HG03571 (cell line): ENCODE data around the gene PARD3.
"Not testable (repeated sequence)": the region's sequence is repeated elsewhere in the genome, so short reads cannot be mapped to it uniquely, and the experiment has no call there.

Experiments used
- ATAC-seq: cut with Tn5 transposase; IDR thresholded peaks from one replicate; pipeline ENCODE4 v1.9.1; 2021; ENCODE audit not compliant: unreplicated experiment

Gene PARD3

DNA sequence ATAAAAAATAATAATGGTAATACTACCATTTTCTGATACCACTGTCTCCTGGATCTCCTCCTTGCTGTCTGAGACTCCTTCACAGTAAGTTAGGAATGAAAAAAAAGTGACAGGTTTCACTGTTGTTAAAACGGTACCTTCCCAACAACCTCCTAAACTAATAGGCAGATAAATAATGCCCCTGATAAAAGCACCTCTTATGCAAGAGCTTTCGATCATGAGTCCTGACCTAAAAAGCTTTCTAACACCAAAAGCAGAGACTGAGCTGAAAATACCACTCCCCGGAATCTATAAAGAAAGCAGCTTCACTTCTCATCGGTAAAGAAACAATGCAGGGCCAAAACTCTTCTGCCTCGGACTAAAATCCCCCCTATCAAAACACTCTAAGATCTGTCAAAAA is 14.5 kb downstream of the PARD3 start:
- no peak for ATAC-seq

- no peak for ATAC-seq
These were observed 16.4 kb downstream of the PARD3 start for GRCh38 chr10:34798654-34799053.

DNA sequence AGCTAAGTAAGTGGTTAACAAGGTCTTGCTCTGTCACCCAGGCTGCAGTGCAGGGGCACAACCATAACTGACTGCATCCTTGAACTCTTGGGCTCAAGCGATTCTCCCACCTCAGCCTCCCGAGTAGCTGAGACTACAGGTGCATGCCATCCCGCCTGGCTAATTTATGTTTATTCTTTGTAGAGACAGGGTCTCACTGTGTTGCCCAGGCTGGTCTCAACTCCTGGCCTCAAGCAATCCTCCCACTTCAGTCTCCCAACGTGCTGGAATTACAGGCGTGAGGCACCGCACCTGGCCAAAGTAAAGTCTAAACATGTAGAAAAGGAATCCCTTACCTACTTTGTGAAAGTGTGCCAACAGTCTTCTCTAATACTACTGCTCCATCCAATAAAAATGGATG is 17.9 kb downstream of the PARD3 start:
- ATAC-seq, result no peak

GRCh38 chr10:34796133-34796532 is 19.0 kb downstream of the PARD3 start:
- ATAC-seq, result no peak

DNA sequence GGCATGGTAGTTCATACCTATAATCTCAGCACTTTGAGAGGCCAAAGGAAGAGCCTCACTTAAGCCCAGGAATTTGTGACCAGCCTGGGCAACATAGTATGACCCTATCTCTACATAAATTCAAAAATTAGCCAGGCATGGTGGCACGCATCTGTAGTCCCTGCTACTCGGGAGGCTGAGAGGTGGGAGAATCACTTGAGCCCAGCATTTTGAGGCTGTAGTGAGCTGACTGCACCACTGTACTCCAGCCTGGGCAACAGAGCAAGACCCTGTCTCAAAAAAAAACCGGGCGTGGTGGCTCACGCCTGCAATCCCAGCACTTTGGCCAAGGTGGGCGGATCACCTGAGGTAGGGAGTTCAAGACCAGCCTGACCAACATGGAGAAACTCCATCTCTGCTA is 19.8 kb downstream of the PARD3 start:
- ATAC-seq, result no peak

GRCh38 chr10:34794835-34795234 is 20.3 kb downstream of the PARD3 start:
- ATAC-seq, result no peak

DNA sequence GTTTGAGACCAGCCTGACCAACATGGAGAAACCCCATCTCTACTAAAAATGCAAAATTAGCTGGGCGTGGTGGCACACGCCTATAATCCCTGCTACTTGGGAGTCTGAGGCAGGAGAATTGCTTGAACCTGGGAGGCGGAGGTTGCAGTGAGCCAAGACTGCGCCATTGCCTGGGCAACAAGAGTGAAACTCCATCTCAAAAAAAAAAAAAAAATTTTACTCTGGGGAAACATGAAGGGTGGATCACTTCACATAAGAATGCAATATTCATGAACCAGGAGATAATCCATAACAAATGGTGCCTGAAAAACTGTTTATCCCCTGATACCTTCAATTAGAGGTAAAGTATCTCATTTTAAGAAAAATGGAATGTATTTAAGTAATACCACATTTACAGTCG is 21.5 kb downstream of the PARD3 start:
- ATAC-seq, result not testable (repeated sequence)

DNA sequence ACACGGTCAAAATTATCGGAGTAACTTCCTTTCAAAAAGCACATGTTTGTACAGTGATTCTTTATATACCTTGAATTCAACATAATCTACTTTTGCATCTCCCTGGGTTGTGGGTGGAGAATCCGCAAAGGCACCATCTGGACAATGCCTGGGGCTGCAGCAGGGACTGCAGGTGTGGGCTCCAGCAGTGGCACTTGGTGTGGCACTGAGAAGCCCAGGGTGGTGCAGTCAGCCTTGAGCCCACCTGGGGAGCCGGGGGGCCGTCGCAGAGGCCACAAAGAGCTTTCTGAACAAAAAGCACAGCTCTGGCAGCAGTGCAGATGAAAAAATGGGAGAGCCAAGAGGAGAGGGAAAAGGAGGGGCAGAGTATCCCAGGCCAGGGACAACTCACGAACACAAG is 22.2 kb downstream of the PARD3 start:
- ATAC-seq, result no peak

- ATAC-seq, result no peak
These were observed 23.1 kb downstream of the PARD3 start for GRCh38 chr10:34791947-34792346.

DNA sequence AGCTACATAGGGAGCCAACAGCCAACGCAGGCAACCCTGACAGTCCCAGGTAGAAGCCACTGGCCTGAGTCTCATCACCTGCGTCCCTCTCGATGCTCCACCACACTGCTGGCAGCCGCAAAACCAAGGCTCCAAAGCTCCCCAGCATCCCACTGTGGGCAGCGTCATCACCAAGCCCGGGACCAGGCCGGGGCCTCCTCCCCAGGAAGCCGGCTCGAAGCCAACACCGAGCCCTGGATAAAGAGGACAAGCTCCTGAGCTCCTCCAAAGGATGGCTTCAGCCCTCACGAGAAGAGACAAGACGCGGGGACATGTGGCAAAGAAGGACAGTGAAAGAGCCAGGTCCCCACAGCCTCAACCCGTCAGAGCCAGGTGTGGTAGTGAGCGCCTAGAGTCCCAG is 23.9 kb downstream of the PARD3 start:
- no peak for ATAC-seq

DNA sequence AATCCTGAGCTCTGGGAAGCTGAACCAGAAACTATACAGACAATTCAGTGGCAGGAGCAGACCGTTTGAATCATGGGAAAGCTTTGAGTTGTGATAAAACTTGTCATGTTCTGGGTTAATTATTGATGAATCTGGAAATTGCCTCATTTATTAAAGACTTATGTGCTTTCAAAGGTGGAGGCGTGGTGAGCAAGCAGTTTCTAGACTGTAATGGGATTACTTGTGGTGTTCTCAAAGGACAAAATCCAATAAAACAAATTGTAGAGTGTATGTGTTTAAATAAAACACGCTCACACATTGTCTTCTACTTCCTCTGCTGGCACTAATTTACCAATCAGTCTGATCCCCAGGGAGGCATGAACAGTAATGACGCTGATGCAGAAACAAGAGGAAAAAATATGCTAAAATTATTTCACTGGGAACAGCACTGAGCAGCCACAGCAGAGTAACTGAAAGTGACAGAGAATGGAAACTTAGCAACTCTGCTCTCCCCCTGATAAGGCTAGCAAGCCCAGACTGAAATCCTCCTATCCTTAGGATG is 25.1 kb downstream of the PARD3 start:
- no peak for ATAC-seq

DNA sequence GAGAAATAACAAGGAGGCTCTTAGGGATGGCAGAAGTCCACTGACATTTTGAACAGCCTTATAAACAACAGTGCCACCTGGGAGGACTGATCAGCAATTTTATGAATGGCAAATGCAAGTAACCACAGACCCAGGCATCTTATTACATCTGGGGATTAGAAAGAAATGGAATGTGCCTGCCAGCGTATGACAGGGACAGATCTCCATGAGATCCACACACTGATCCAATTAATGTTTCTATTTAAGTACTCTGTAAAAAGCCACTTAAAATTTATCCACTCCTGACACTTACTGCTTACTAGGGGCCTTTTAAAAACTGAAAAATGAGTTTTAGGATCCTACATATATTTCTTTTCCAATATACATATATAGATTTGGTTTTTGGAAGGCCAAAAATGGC is 28.6 kb downstream of the PARD3 start:
- ATAC-seq, result no peak

- ATAC-seq, result no peak
These were observed 33.4 kb downstream of the PARD3 start for GRCh38 chr10:34781711-34782110.

DNA sequence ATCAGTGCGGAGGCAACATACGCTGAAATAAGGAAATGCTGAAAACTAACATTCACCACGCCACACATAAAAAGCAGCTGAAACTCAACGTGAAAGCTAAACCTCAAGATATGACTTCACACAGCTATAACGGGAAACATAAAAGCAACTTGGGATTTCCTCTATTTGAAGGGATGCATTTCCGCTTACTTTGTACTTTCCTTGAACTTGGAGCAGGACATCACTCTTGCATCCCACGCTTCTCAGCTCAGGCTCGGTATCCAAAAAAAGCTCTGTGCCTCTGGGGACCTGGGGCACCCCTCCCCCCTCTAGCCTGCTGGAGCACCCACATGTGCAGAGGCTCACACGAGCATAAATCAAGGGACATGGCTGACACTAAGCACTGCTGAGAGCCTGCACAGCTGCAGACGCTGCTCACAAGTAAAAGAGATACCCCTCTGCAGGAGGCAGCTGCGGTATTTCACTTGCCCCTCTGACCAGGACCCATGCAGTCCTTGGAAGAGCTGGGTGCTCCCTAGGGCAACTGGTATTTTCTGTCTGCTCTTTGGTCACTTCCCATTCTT is 34.2 kb downstream of the PARD3 start:
- ATAC-seq, result peak; percentile 65

DNA sequence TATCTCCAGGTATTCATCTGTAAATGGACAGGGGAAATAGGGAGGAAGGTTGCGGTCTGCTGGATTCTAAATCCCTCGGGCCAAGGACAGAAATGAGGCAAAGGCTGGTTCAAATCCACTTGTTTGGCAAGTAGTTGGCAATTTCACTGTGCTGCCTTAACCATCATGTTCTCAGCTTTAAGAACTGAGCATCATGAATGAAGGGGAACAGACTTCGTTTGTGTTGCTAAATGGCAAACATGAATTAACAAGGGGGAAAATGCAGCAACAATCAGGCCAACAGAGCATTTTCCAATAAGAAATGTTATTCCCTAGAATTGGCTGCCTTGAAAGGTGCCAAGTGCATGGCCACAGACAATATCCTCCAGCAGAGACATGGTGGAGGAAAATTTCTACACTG is 36.9 kb downstream of the PARD3 start:
- no peak for ATAC-seq

- ATAC-seq, result no peak
These were observed 38.9 kb downstream of the PARD3 start for GRCh38 chr10:34776090-34776690.

- no peak for ATAC-seq
These were observed 40.0 kb downstream of the PARD3 start for GRCh38 chr10:34775044-34775637.

GRCh38 chr10:34773636-34774630 is 41.2 kb downstream of the PARD3 start:
- ATAC-seq, result no peak

- no peak for ATAC-seq
These were observed 43.6 kb downstream of the PARD3 start for GRCh38 chr10:34771525-34771924.

DNA sequence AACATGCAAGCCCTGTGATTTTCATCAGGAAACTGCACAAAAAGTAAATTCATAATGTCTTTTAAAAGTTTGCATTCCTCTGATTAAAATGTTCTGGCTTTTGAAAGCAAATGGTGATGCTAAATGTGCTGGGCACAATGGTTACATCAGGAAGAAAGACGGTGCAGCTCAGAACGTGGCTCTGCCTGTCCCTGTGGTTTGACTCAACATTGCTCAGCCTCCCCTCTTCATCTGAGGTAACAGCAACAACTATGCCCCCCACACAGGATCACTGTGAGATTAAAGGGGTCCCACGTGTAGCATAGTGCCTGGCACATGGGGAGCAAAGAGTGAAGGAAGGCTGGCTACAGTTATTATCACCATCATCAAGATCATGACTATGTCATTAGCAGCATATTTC is 44.0 kb downstream of the PARD3 start:
- ATAC-seq, result no peak

DNA sequence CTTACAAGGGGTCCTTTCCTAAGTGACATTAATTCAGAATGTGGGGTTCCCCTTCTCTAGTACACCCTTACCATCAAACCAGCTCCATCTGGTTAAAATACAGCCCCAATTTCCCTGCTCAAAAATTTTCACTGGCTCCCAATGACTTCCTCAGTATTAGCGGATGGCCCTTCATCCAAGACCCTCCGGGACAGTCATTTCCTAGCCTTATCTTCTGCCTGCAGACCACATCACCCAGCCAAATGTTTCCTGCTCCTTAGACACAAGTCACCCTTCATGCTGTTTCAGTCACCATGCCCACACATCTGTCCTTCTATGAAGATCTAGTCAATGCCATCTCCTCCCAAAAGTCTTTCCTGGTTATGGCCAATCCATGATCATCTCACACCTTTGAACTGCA is 45.2 kb downstream of the PARD3 start:
- ATAC-seq, result no peak

- no peak for ATAC-seq
These were observed 46.1 kb downstream of the PARD3 start for GRCh38 chr10:34768972-34769330.
